IPS-18a (cell line): ENCODE data around the gene LDLRAP1.

Experiments
- H3K27ac ChIP-seq: one replicate; pipeline ENCODE4 v1.5.1; 2013; ENCODE audit warnings: low read length
- H3K27me3 ChIP-seq: one replicate; pipeline ENCODE4 v1.6.1; 2013; ENCODE audit warnings: mild to moderate bottlenecking, low read length; ENCODE audit not compliant: control insufficient read depth, insufficient read depth
- H3K36me3 ChIP-seq: one replicate; pipeline ENCODE4 v1.6.1; 2013; ENCODE audit warnings: low read depth, low read length; ENCODE audit not compliant: control insufficient read depth
- H3K4me1 ChIP-seq: one replicate; pipeline ENCODE4 v1.6.1; 2013; ENCODE audit warnings: low read depth, low read length; ENCODE audit not compliant: control insufficient read depth
- H3K4me3 ChIP-seq: one replicate; pipeline ENCODE4 v1.5.1; 2013; ENCODE audit warnings: low read length
- H3K9ac ChIP-seq: one replicate; pipeline ENCODE4 v1.6.1; 2013; ENCODE audit warnings: mild to moderate bottlenecking, low read length, moderate library complexity
- H3K9me3 ChIP-seq: one replicate; pipeline ENCODE4 v1.6.1; 2013; ENCODE audit warnings: low read depth, low read length; ENCODE audit not compliant: control insufficient read depth

LDLRAP1 gene

DNA sequence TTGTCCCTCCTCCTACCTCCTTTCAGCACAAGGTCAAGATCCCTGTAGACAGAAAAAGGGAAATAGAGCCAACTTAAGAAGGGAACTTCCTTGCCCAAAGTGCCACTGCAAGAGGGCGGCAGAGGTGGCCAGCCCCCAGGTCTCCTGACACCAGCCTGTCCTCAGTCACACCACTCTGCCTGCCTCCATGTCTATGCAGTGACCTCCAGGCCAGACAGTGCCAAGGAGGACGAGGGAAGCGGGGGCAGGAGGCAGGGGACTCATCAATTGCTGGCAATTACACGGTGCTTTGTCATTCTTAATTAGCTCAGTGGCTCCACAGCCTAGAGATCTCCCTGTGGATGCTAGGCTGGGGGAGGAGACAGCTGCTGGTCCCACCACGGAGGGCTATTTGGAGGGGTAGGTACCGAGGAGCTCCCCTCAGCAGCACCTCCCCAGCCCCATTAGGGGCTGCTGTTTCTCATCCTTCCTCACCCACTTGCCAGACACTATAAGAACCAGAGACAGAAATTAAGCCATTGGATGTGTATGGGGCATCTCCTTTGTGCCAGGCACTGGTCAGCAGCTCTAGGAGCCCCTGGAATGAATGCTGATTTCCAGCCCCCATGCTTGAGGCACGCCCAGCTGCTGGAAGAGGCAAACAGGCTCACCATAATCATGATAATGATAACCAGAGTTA is 6.1 kb upstream of the LDLRAP1 start:
- Histone ChIP-seq H3K9ac (no peak overlapping the region), H3K9me3 (no peaks in the 10 kb centered on the region), H3K4me1 (peaks cover 3% of the 10 kb centered on the region), H3K27ac (no peak overlapping the region), H3K36me3 (no peaks in the 10 kb centered on the region), H3K27me3 (no peaks in the 10 kb centered on the region), H3K4me3 (no peak overlapping the region)

DNA sequence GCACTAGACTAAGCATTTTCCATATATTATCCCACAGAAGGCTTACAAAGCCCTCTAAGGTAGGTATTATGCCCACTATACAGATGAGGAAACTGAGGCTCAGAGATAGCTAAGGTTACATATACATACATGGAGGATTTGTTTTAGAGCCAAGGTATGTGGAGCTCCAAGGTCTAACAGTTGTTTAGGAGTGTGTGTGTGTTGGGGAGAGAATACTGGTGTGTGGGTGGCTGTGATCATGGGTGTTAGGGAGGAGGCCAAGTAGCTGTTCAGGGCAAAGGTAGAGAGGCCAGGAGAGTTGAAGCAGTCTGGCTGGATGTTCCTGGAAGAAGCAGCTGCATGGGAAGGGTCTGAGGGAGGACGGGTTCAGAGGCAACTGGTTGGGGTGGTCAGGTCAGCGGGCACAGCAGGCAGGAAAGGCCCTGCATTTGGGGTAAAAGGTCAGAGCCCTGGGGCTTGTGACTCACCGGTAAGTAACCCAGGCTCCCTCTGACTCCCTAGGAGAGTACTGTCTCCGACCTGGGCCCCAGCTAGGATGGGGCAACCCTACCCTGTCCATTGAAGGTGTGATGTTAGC is 5.1 kb upstream of the LDLRAP1 start:
- H3K36me3 ChIP-seq = no peaks in the 10 kb centered on the region
- H3K27me3 ChIP-seq = no peaks in the 10 kb centered on the region
- no peak overlapping the region for H3K4me3 ChIP-seq
- no peaks in the 10 kb centered on the region for H3K9me3 ChIP-seq
- peaks cover 3% of the 10 kb centered on the region for H3K4me1 ChIP-seq
- H3K9ac ChIP-seq = no peak overlapping the region
- H3K27ac ChIP-seq = no peak overlapping the region

DNA sequence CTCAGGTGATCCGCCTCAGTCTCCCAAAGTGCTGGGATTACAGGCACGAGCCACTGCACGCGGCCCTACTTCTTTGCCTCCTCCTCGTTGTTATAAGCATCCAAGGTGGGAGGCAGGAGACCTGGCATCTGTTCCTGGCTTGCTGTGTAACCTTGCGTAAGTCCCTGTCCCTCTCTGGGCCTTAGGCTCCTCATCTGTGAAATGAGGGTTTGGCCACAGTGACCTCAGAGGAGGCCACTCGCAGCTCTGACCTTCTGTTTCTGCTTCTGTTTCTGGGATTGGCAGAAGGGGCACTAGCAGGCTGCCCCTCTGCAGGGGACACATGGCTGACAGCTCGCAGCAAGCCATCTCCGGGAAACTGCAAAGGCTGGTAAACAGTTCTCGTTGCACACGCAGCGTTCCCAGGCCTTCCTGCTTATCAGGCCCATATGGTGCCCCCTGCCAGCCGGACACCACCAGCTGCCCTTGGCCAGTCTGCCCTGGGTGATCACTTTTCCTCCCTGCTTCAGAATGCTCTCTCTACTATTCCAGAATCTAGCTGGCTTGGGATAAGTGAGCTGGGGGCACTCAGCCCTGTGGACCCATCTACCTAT is 2.6 kb upstream of the LDLRAP1 start:
- Histone ChIP-seq H3K36me3 (no peaks in the 10 kb centered on the region), H3K9ac (no peak overlapping the region), H3K27ac (no peak overlapping the region), H3K9me3 (no peaks in the 10 kb centered on the region), H3K4me3 (no peak overlapping the region), H3K4me1 (peaks cover 3% of the 10 kb centered on the region), H3K27me3 (peaks cover 15% of the 10 kb centered on the region)

DNA sequence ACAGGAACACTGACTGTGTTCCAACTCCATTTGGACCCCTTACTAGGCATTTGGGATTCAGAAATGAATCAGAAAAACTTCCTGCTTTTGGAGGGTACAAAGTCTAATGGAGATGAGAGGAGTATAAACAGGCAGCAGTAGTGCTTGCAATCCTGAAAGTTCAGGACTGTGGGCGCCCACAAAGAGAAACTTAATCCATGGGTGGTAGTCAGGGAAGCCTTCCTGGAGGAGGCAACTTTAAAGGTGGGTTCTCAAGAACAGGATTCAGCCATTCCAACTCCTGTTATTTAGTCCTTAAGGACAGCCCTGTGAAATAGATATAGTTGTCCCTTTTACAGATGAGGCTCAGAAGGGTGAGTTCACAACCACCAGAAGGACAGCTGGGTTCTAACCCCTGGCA is 2.0 kb upstream of the LDLRAP1 start:
- no peak overlapping the region for H3K4me3 ChIP-seq
- H3K36me3 ChIP-seq = no peaks in the 10 kb centered on the region
- H3K27me3 ChIP-seq = peaks cover 15% of the 10 kb centered on the region
- no peak overlapping the region for H3K9ac ChIP-seq
- no peak overlapping the region for H3K27ac ChIP-seq
- H3K9me3 ChIP-seq = no peaks in the 10 kb centered on the region
- peaks cover 3% of the 10 kb centered on the region for H3K4me1 ChIP-seq

DNA sequence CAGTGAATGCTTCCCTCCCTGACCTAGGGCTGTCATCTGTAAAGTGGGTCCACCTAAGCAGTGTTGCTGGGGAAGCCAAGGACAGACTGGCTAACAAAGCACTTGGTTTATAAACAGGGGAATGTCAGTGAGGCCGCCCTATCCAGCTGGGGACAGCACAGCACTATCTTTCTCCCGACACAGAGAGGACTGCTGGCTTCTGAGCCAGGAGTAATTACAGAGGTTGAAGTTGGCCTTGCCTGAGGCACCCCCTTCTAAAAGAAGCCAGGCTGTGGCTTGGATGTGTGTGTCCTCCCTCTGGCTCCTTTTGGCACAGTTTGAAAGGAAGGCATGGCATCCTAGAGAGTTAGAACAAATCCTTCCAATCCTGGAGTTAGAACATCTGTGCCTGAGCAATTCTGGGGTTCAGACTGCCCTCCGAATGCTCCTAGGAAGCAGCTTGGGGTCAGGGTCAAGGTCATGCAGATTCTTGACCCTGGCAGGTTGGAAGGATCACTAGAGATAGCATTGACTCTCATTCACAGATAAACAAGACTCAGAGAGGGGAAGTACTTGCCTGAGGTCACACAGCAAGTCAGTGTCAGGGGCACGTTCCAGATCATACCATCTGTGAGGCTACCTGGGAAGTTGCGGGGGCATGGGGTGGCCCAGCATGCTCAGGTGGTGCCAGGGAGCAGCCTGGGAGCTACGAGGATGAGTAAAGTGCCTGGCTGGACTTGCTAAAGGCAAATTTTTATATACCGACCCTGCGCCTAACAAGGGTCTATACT is 1.3 kb upstream of the LDLRAP1 start:
- Histone ChIP-seq H3K9ac (no peak overlapping the region), H3K4me3 (no peak overlapping the region), H3K27ac (no peak overlapping the region), H3K9me3 (no peaks in the 10 kb centered on the region), H3K4me1 (peaks cover 3% of the 10 kb centered on the region), H3K36me3 (no peaks in the 10 kb centered on the region), H3K27me3 (peaks cover 15% of the 10 kb centered on the region)

DNA sequence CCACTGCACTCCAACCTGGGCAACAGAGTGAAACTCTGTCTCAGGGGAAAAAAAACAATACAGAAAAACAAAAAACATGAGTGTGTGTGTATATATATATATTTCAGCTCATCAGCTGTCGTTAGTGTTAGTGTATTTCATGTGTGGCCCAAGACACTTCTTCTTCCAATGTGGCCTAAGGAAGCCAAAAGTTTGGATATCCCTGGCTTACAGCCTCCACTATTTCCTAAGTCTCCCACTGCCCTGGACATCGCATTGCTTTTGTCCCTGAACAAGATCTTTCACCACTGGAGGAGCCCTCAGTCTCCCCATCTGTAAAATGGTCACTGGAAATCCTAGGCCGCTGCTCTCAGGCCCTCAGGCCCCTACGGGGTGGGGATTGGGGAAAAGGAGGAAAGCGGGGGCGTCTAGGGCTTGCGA is 391 bp upstream of the LDLRAP1 start:
- H3K9ac ChIP-seq = no peak overlapping the region

DNA sequence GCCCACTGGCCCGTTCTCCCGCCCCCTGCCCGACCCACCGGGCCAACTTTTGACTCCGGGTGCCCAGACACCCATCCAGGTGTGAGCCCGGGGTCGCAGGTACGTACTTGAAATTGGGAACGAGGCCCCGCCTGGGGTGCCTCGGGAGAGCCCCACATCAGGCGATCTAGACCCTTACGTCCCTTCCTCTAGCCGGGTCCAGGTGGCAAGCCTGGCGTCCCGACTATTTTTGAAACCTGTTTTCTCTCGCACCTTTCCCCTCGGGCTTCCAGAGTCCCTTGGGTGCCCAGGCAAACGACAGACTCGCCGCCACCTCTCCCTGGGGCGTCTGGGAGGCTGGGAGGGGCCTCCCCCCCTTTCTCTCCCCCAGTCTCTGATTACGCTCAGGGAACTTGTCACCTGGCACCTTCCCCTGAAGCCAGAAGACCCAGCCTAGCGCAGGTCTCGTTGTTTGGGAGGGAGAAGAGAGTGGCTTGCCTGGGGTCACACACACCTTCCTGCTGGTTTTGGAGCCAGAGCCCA is 898 bp downstream of the LDLRAP1 start:
- Histone ChIP-seq H3K27ac (no peak overlapping the region), H3K9ac (peak overlapping the region; percentile 39), H3K9me3 (no peaks in the 10 kb centered on the region), H3K4me1 (no peaks in the 10 kb centered on the region), H3K27me3 (peaks cover 15% of the 10 kb centered on the region), H3K4me3 (peak overlapping the region; percentile 41), H3K36me3 (no peaks in the 10 kb centered on the region)

More for the DNA sequence above, 391 bp upstream of the LDLRAP1 start:
- Histone ChIP-seq H3K4me1 (no peaks in the 10 kb centered on the region), H3K36me3 (no peaks in the 10 kb centered on the region), H3K9me3 (no peaks in the 10 kb centered on the region), H3K4me3 (peak overlapping the region; percentile 41), H3K27me3 (peaks cover 15% of the 10 kb centered on the region), H3K27ac (no peak overlapping the region)

DNA sequence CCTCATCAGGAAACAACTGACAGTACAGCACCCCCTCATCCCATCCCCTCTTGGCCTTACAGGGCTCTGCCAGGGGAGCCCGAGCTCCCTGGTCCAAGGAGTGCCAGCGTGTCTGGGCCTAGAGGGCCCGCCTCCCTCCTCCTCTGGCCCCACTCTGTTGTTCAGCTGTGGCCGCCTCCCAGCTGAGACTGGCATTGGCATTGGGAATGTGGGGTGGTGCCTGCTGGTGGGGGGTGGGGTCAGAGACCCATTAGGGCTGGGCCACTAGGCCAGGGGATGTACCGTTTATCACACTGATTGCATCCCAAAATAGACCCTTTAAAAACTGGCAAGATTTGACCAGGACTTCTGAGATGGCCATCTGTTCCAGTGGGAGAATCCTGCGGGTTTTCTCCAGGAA is 1.4 kb downstream of the LDLRAP1 start:
- H3K4me1 ChIP-seq = no peaks in the 10 kb centered on the region
- H3K27me3 ChIP-seq = peaks cover 15% of the 10 kb centered on the region
- no peak overlapping the region for H3K27ac ChIP-seq
- no peaks in the 10 kb centered on the region for H3K36me3 ChIP-seq
- no peak overlapping the region for H3K9ac ChIP-seq
- H3K4me3 ChIP-seq = peak overlapping the region; percentile 41
- H3K9me3 ChIP-seq = no peaks in the 10 kb centered on the region

DNA sequence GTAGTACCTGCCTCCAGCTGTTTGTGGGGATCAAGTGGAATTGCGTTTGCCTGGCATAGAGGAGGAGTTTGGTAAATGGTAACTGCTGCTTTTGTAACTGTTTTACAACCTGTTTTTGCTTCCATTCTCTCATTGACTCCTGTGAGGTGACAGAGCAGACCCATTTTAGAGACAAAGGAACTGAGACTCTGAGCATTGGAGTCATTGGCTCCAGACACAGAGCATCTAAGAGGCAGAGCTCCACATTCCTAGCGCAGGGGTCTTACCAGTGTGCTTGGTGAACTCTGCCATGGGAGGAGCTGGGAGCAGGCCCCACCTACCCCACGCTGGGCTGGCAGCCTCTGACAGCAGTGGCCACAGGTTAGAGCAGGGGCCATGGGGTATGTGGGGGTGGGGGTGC is 2.4 kb downstream of the LDLRAP1 start:
- H3K27me3 ChIP-seq = peaks cover 15% of the 10 kb centered on the region
- no peak overlapping the region for H3K4me3 ChIP-seq
- H3K9me3 ChIP-seq = no peaks in the 10 kb centered on the region
- H3K9ac ChIP-seq = no peak overlapping the region
- H3K27ac ChIP-seq = no peak overlapping the region
- no peaks in the 10 kb centered on the region for H3K36me3 ChIP-seq
- H3K4me1 ChIP-seq = no peaks in the 10 kb centered on the region

DNA sequence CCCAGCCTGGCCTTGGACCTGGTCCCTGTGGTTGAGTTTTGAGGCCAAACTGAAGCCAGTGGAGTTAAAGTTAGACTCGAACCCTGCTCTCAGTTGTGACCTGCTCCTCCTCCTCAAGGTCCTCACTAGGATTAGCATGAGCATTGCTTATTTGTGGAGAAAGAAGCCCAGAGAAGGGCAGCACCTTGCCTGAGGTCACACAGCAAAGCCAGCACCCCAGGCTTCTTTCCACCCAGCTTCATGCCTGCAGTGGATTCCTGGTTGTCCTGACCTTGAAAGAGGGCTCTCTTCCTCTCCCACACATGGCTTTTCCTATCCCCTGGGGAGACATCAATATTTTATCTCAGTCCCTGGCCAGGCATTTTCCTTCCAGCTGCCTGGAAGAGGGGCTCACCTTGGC is 2.8 kb downstream of the LDLRAP1 start:
- Histone ChIP-seq H3K27me3 (peaks cover 15% of the 10 kb centered on the region), H3K4me1 (no peaks in the 10 kb centered on the region), H3K9ac (no peak overlapping the region), H3K4me3 (no peak overlapping the region), H3K36me3 (no peaks in the 10 kb centered on the region), H3K27ac (no peak overlapping the region), H3K9me3 (no peaks in the 10 kb centered on the region)

DNA sequence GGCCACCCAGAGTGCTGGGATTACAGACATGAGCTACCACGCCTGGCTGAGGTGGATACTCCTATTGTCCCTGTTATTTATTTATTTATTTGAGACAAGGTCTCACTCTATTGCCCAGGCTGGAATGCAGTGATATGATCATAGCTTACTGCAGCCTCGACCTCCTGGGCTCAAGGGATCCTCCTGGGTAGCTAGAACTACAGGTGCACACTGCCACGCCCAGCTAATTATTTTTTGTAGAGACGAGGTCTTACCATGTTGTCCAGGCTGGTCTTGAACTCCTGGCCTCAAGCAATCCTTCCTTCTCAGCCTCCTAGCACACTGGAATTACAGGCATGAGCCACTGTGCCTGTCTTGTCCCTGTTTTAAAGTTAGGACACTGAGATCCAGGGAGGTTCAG is 5.2 kb downstream of the LDLRAP1 start:
- H3K4me1 ChIP-seq = no peaks in the 10 kb centered on the region
- H3K9ac ChIP-seq = no peak overlapping the region
- no peak overlapping the region for H3K27ac ChIP-seq
- no peak overlapping the region for H3K4me3 ChIP-seq
- H3K36me3 ChIP-seq = no peaks in the 10 kb centered on the region
- no peaks in the 10 kb centered on the region for H3K9me3 ChIP-seq
- H3K27me3 ChIP-seq = peaks cover 15% of the 10 kb centered on the region
